SH-SY5Y (cell line): Measurements from ENCODE around the gene OARD1.

Source experiments
- GATA2 ChIP-seq: IDR thresholded peaks from 2 replicates; pipeline ENCODE4 v1.6.1; 2011; ENCODE audit warnings: mild to moderate bottlenecking, low read depth, low read length
- GATA3 ChIP-seq: IDR thresholded peaks from 2 replicates; pipeline ENCODE4 v1.6.1; 2011; ENCODE audit warnings: low read depth, mild to moderate bottlenecking, low read length, moderate library complexity

Gene OARD1

DNA sequence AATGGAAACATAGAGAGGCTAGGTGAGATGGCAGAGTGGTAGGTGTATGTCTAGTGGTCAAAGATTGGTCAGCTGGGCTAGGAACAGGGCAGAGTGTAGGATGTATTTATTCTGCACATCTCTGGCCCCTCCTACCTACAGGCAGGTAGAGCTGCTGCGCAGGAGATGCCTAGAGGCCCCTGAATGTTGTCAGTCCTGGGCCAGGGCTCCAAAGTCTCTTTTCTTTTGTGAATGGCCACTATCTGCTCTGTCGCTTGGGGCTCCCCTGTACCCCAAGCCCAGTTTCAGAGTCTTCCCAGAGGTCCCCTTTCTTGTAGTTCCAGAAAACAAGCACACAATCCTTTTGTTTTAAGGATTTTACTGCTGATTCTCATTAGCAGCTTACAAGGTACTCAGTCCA lies 24.9 kb downstream of the OARD1 start:
- no peak for TF ChIP-seq GATA3
- TF ChIP-seq GATA2 = no peak

DNA sequence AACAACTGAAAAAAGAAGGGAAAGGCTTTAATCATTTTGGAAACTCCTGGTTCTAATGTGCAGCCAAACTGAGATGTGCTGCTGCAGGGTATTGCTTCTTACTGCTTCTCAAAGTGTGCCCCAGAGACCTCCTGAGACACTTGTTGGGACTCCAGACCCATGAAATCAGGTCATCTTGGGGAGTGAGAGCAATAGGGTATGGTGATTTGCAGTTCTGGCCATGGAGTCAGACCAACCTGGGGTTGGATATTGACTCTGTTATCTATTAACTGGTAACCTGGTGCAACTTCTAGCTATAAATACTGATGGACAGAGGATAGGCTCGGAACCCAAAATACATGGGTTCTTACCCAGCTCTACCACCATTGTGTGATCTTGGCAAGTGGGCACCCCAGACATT lies 26.1 kb downstream of the OARD1 start:
- TF ChIP-seq GATA3 (no peak), GATA2 (no peak)

DNA sequence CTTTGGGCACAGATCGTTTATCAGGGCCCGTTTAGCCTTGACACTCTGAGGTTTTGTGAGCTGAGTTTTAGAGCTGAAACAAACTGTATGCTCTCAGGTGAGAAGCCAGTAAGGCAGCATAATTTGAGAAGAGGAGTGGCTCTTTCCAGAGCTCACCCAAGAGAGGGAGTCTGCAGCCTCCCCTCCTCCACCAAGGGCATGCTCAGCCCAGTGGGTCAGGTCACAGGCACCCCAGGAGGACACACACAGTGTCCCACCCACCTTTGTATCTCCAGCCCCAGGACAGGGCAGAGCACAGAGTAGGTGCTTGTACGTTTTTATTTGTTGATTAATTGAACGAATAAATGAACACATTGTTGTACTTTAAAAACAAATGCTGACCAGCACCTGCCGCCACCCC lies 26.5 kb downstream of the OARD1 start:
- TF ChIP-seq GATA2 = no peak
- TF ChIP-seq GATA3 = no peak

DNA sequence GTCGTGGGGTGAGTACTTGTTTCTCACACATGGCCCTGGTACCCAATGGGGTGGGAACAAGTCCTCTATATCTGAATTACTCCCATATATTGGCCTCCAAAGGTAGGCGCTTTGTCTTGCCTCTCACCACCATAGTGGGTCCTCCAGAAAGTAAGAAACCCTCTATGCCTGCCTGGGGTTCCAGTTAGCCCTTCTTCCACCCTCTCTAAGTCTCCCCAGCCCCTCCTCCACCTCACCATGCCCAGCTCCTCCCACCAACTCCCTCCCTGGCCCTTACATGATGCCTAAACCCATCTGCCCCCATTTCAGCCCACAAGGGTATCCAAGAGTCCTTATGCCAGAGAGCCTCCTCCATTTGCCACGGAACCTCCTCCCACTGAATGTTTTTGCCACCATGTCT lies 29.0 kb downstream of the OARD1 start:
- no peak for TF ChIP-seq GATA3
- no peak for TF ChIP-seq GATA2

DNA sequence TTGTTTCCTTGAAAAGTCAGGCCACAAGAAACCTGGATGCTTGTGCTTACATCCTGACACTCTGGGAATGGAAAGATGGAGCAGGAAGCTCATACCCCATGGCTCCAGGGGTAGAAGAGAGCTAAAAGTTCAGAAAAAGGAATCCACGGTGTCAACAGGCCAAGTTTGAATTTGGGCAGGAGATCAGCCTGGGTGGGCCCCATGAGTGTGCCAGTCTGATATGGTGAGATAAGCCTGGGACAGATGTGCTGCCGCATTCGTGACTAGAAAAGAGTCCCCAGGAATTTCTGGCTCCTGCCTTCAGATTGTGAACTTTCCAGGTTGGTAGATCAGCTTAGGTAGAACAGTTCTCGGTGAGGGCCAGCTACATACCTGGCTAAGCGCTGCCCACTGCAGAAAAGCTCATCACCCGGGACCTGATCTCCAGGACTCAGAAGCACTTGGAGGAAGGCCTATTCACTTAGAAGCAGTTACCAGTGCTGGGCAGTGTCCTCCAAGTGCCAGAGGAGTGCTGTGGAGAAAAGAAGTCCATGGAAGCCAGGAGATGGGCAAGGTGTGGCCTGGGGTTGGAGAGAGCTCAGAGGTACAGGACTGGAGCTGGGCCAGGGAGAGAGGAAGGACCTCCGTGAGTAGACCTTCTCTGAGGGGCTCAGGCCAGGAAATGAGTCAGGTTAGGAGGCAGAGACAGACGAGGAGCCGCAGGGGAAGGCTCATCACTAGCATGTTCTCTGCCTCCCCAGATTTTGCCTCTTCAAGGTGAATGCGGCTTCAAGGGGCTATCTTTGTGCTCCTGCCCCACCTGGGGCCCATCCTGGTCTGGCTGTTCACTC lies 29.7 kb downstream of the OARD1 start, which contains the start of gene TSPO2:
TSS of gene TSPO2 (plus strand) at position 242 of the 830 bp plus-strand sequence. CDS start at position 761, 519 bp downstream.
- TF ChIP-seq GATA3 (no peak), GATA2 (no peak)

DNA sequence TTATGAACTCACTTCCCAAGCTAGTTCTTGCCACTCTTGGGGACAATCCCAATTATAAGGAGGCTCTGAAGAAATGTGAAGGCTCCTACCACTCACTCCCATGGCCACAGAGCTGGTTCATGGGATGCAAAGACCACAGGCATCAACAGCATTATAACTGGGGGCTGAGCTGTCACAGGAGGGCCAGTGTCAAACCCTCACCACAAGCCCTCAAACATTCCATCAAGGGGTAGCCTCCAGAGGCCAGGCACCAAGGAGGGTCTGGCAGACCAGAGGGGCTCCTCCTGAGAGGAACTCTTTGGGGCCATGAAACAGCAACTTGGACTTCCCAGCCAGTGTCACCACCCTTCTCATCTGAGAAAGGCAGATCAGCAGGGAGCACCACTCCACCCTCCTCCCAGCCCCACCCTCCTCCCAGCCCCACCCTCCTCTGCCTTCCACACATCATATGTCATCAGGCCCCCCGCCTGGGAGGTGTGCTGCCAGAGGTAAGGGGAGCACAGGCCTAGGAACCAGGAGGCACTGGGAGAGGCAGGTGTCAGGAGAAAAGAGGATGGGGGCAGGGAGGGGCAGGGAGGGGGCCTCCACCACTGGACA lies 31.1 kb downstream of the OARD1 start:
- TF ChIP-seq GATA2 = no peak
- no peak for TF ChIP-seq GATA3

DNA sequence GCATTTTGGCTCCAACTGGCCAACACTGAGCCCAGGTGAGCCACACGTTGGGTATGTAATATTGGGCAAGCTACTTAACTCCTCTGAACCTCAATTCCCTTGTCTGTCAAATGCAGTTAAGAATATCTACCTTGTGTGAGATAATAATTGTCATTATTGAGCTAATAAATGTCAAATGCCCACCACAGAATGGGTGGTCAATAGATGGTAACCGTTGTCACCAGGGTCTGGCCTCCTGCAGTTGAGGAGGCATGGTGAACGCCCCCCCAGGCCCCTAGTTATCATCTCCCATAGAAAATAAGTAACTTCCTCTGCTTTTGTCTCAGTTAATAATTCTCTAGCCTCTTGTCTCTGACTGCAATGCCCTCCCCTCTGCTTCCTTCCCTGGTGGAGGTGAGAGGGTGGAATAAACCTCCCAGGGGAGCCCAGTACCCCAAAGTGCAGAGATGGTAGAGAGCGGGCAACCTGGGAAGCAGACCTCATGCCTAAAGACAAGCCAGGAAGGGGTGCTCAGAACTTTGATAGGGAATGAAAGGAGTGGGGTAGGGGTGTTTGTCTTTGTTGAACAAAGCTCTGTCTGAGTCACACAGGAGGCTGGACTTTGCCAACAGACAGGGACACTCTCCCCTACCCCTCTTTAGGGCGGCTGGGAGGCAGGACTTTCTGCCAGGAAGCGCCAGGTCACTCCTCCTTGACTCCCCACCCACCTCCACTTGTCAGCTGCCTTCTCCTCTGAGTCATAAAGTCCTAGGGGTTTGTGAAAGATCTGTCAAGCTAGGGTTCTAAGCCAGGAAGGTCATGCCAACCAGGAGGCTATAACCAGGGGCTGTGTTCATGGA lies 31.8 kb downstream of the OARD1 start:
- TF ChIP-seq GATA2 (no peak), GATA3 (no peak)

DNA sequence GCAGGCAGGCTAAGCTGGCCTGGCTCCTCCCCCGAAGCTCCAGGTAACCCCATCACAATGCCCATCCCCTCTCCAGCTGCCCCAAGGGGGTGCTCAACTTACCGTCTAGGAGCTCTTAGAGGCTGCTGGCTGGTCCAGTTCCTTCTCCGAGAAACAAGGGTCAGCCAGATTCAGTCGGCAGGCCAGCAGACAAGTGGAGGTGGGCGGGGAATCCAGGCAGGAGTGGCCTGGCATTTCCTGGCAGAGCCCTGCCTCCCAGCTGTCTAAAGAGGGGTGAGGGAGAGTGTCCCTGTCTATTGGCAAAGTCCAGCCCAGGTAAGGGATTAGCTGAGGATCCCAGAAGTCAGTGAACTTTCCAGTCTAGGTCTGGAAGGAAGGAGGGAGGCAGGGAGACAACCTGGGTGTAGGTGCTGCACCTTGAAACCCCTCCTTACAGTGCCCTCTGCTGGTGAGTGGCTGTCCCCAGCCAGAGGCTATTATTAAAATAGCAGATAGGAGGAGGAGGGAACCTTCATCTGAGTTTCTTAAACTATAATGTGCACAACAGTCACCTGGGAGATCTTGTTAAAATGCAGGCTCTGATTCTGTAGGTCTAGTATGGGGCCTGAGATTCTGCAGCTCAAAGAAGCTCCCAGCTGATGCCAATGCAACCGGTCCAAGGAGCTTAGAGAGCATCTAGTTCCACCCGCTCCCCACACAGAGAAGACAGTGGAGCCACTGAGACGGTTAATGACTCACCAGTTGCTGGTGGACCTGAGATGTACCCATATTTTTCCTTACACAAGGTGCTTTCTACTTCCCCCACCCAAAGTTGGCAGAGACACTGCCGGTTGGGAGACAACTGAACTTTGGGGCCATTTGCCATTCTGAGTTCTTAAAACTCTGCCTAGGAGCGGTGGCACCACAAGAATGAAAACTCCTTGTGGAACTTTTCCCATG lies 32.8 kb downstream of the OARD1 start, which contains the start of gene UNC5CL:
TSS of gene UNC5CL (minus strand) at position 162 of the 939 bp plus-strand sequence. CDS start 4,147 bp downstream, outside the sequence.
- no peak for TF ChIP-seq GATA2
- TF ChIP-seq GATA3 = no peak

DNA sequence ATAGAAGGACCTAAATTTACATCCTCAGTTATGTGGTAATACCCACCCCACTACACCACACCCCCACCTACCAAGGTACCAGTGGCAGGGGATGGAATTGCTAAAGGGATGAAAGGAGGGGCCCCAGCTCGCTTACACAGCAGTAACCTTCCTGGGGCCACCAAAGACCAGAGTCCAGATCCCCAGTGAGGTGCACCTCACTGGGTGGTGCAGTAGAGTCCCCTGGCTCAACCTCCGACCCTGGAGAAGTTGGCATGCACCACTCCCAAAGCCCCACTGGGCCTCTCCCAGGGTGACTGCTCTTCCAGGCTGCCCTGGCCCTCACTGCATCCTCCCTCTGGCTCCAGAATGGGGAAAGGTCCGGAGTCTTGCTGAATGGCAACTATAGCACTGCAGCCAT lies 34.0 kb downstream of the OARD1 start:
- no peak for TF ChIP-seq GATA3
- no peak for TF ChIP-seq GATA2

DNA sequence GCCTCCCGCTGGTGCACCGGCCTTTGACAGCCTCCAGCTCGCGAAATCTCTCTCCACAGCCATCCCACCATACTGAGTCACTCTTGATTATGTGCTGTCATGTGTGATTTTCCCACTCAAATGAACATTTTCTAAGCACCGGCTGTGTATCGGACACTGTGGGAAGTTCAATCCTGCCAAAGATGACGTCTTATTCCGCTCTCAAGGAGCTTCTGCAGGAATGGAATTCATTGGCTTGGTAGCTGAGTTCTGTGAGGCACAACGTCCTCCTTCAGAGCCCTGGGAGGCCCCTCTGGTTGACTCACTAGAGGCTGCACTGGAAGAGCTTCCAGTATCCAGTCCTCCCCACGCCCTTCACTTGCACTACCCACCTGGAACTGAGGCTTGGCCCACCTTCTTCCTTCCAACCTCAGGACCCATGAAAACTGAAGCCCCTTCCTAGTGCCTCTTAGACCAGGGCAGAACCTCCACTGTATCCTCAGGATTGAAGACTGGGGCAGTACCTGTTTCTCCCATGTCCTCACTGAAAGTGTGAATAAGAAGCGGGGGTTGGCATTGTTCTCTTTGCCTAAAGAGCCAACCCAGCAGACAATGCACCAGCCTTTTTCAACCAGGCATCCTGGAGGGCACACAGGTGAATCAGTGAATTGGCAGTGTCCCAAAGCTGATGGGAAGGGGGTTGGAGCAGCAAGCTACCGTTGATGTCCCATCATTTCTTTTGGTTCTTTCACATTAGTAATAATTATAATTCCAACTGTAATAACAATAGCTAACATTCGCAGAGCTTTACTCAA lies 34.9 kb downstream of the OARD1 start:
- no peak for TF ChIP-seq GATA3
- TF ChIP-seq GATA2 = no peak

DNA sequence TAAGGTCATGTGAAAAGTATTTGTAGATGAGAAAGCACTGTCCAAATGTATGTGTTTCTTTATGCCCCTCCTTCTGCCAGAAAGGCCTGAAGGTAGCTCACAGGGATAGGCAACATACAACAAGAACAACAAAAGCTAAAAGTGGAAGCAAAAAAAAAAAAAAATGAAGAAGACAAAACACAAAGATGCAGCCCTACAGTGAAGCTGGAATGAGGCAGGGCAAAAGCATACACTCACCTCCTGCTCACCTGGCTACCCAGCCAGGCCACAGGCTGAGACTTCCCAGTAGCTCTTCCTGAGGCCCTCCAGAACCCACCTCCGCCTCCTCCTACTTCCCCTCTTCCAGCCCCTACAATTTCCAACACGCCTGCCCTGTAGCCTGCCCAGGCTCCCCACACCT lies 35.6 kb downstream of the OARD1 start:
- TF ChIP-seq GATA3 (no peak), GATA2 (no peak)

DNA sequence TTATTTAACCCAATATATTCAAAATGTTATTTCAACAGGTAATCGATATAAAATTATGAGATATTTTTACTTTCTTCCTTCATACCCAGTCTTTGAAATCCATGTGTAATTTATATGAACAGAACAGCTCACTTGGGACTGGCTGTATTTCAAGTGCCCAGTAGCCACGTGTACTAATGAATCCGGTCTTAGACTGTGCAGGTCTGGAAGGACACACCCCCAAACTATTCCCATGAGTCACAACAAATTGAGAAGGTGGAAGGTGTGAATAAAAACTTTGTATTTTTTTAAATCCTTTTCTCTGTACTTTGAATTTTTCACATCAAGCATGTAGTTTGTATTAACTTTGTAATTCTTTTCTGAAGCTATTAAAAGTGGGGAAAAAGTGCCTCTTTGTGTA lies 36.0 kb downstream of the OARD1 start:
- no peak for TF ChIP-seq GATA2
- no peak for TF ChIP-seq GATA3
